Kidney epithelial cell (primary cell): ENCODE data around the gene KLHL22. TPM values are rescaled to one million over a fixed set of nuclear protein-coding genes. Genes with fewer than 3 reads are reported as not detected.
"Not testable (repeated sequence)": the region's sequence is repeated elsewhere in the genome, so short reads cannot be mapped to it uniquely, and the experiment has no call there.

Source experiments
- DNase-seq: peaks from one replicate; pipeline ENCODE4 v3.0.0-alpha.2; 2010; ENCODE audit warnings: low read depth
- H3K27me3 ChIP-seq: 2 replicates; pipeline ENCODE4 v1.6.0; 2011; ENCODE audit warnings: low read length; ENCODE audit not compliant: control insufficient read depth, insufficient read depth
- H3K36me3 ChIP-seq: 2 replicates; pipeline ENCODE4 v1.5.1; 2011; ENCODE audit warnings: low read length; ENCODE audit not compliant: control insufficient read depth, insufficient read depth
- H3K4me3 ChIP-seq: 2 replicates; pipeline ENCODE4 v1.5.1; 2011; ENCODE audit warnings: low read depth, mild to moderate bottlenecking, control low read depth, low read length
- CTCF ChIP-seq: IDR thresholded peaks from 2 replicates; pipeline ENCODE4 v1.5.1; 2011; ENCODE audit warnings: mild to moderate bottlenecking, moderate library complexity, low read length, control low read depth, inconsistent platforms; ENCODE audit not compliant: insufficient read depth, poor library complexity, severe bottlenecking
- total RNA-seq: library from RNA; depleted of rRNA; stranded (reverse); fragments of >200 nt; gene quantifications from 2 replicates; pipeline ENCODE4 v1.2.3, GENCODE V29; 2015

Gene KLHL22
- total RNA-seq, 1 donor from 2014 or later = 18.6 TPM

GRCh38 chr22:20456722-20457076 lies 38.9 kb downstream of the KLHL22 start:
- no peak overlapping the region for H3K4me3 ChIP-seq
- no peak for DNase-seq
- TF ChIP-seq CTCF = no peak
- H3K36me3 ChIP-seq = peaks cover 4% of the 10 kb centered on the region
- H3K27me3 ChIP-seq = no peaks in the 10 kb centered on the region

- Histone ChIP-seq H3K27me3 (no peaks in the 10 kb centered on the region), H3K36me3 (peaks cover 4% of the 10 kb centered on the region), H3K4me3 (no peak overlapping the region)
- peak; percentile 38 for DNase-seq
- peak; percentile 89 for TF ChIP-seq CTCF
These were observed 39.4 kb downstream of the KLHL22 start for GRCh38 chr22:20456064-20456721.

GRCh38 chr22:20455709-20456063 lies 39.9 kb downstream of the KLHL22 start:
- peaks cover 4% of the 10 kb centered on the region for H3K36me3 ChIP-seq

GRCh38 chr22:20453222-20453621 lies 42.4 kb downstream of the KLHL22 start:
- Histone ChIP-seq H3K27me3 (no peaks in the 10 kb centered on the region), H3K36me3 (peaks cover 3% of the 10 kb centered on the region), H3K4me3 (no peak overlapping the region)
- no peak for DNase-seq
- TF ChIP-seq CTCF = no peak

More at GRCh38 chr22:20455709-20456063, 39.9 kb downstream of the KLHL22 start:
- H3K27me3 ChIP-seq = no peaks in the 10 kb centered on the region
- DNase-seq = no peak
- TF ChIP-seq CTCF = no peak
- no peak overlapping the region for H3K4me3 ChIP-seq

GRCh38 chr22:20451920-20452319 lies 43.7 kb downstream of the KLHL22 start:
- DNase-seq = no peak
- H3K4me3 ChIP-seq = no peak overlapping the region
- TF ChIP-seq CTCF = no peak
- no peaks in the 10 kb centered on the region for H3K36me3 ChIP-seq
- H3K27me3 ChIP-seq = no peaks in the 10 kb centered on the region

GRCh38 chr22:20451129-20451778 lies 44.3 kb downstream of the KLHL22 start:
- not testable (repeated sequence) for H3K36me3 ChIP-seq, H3K27me3 ChIP-seq, DNase-seq, H3K4me3 ChIP-seq
